Endothelial cell of umbilical vein (primary cell): ENCODE measurements around the gene NDUFV1. TPM values are rescaled to one million over a fixed set of nuclear protein-coding genes. Genes with fewer than 3 reads are reported as not detected.

Source experiments
- BruUV-seq: library from RNA; stranded (reverse); fragments of 400-500 nt; replicated peaks from 2 replicates; lab custom pipeline; 2021; lab: Mats Ljungman, UMichigan
- CTCF ChIA-PET: fragments of 300-600, 350-600 bp; sonication (Branson Sonifier 250); formaldehyde crosslinking; loops from one replicate; lab custom pipeline; 2021; ENCODE audit warnings: antibody characterized with exemption, inconsistent platforms; lab: Charles Lee
- POLR2A ChIA-PET: fragments of 300-600, 350-600 bp; sonication (Branson Sonifier 250); formaldehyde crosslinking; loops from one replicate; lab custom pipeline; 2021; ENCODE audit warnings: antibody characterized with exemption, inconsistent platforms; lab: Charles Lee
- DNase-seq: peaks from one replicate; pipeline ENCODE4 v3.0.0-alpha.2; 2011; ENCODE audit warnings: low read depth, low spot score
- FAIRE-seq: peaks from 2 replicates; lab custom pipeline; 2011; peaks lifted over from hg19 to GRCh38; lab: Jason Lieb, UNC
- H2AFZ ChIP-seq: 2 replicates; pipeline ENCODE4 v1.6.0; 2012; ENCODE audit warnings: low read depth, low read length, control low read depth, inconsistent platforms
- H3K27ac ChIP-seq: 2 replicates; pipeline ENCODE4 v1.5.1; 2011; ENCODE audit warnings: low read depth, mild to moderate bottlenecking, control low read depth, low read length, moderate library complexity; ENCODE audit not compliant: insufficient read depth
- H3K27me3 ChIP-seq, 2 experiments: 2 replicates each; pipeline versions ENCODE4 v1.6.0 to v1.6.1; 2011; ENCODE audit warnings: low read length in 2 of 2, mixed read lengths in 1 of 2; ENCODE audit not compliant: control insufficient read depth in 2 of 2, insufficient read depth in 2 of 2
- H3K36me3 ChIP-seq, 2 experiments: 2 replicates in 1 of 2; 3 replicates in 1 of 2; pipeline ENCODE4 v1.5.1; 2011; ENCODE audit warnings: low read length in 2 of 2, mild to moderate bottlenecking in 1 of 2, moderate library complexity in 1 of 2; ENCODE audit not compliant: control insufficient read depth in 2 of 2, insufficient read depth in 2 of 2; ENCODE audit errors: extremely low read depth in 1 of 2
- H3K4me1 ChIP-seq: 3 replicates; pipeline ENCODE4 v1.5.1; 2011; ENCODE audit warnings: mild to moderate bottlenecking, low read length; ENCODE audit not compliant: control insufficient read depth, insufficient read depth; ENCODE audit errors: extremely low read depth
- H3K4me2 ChIP-seq: 2 replicates; pipeline ENCODE4 v1.6.1; 2011; ENCODE audit warnings: low read length, control low read depth, mixed read lengths; ENCODE audit not compliant: insufficient read depth
- H3K4me3 ChIP-seq, 3 experiments: fragments of 200-600 bp in 1 of 3; sonication (generic), shearing (Covaris generic) in 1 of 3; replicated peaks in 1 of 3; 2 replicates each; pipeline ENCODE4 v1.5.1; 2011 to 2016; ENCODE audit warnings: control low read depth in 3 of 3, low read length in 3 of 3, mild to moderate bottlenecking in 2 of 3, inconsistent platforms in 1 of 3, low read depth in 1 of 3, moderate library complexity in 1 of 3; ENCODE audit not compliant: insufficient read depth in 1 of 3
- H3K79me2 ChIP-seq: 2 replicates; pipeline ENCODE4 v1.6.0; 2012; ENCODE audit warnings: low read length, inconsistent platforms; ENCODE audit not compliant: control insufficient read depth, insufficient read depth
- H3K9ac ChIP-seq: replicated peaks from 2 replicates; pipeline ENCODE3; 2011; ENCODE audit warnings: low read length, control low read depth; ENCODE audit not compliant: insufficient read depth; ENCODE audit errors: extremely low read depth
- H3K9me1 ChIP-seq: replicated peaks from 3 replicates; pipeline ENCODE4 v1.6.0; 2011; ENCODE audit warnings: mild to moderate bottlenecking, low read length; ENCODE audit not compliant: control insufficient read depth, insufficient read depth; ENCODE audit errors: extremely low read depth
- H3K9me3 ChIP-seq: replicated peaks from 2 replicates; pipeline ENCODE4 v1.5.1; 2012; ENCODE audit warnings: low read length, inconsistent platforms; ENCODE audit not compliant: control insufficient read depth, insufficient read depth
- H4K20me1 ChIP-seq: replicated peaks from 2 replicates; pipeline ENCODE3; 2011; ENCODE audit warnings: mild to moderate bottlenecking, low read length; ENCODE audit not compliant: control insufficient read depth, insufficient read depth; ENCODE audit errors: extremely low read depth
- EZH2 ChIP-seq: IDR thresholded peaks from 2 replicates; pipeline ENCODE4 v1.6.1; 2012; ENCODE audit warnings: borderline replicate concordance, low read depth, mild to moderate bottlenecking, moderate library complexity, low read length, inconsistent platforms; ENCODE audit not compliant: severe bottlenecking
- FOS ChIP-seq: IDR thresholded peaks from 2 replicates; pipeline ENCODE4 v1.6.1; 2011; ENCODE audit warnings: mild to moderate bottlenecking, low read length, moderate library complexity, borderline replicate concordance; ENCODE audit not compliant: insufficient read depth
- GATA2 ChIP-seq: IDR thresholded peaks from 2 replicates; pipeline ENCODE4 v1.7.0; 2011; ENCODE audit warnings: low read depth, mild to moderate bottlenecking, moderate library complexity, mixed read lengths, low read length; ENCODE audit not compliant: insufficient read length, insufficient read depth
- JUN ChIP-seq: IDR thresholded peaks from 2 replicates; pipeline ENCODE4 v1.6.1; 2011; ENCODE audit warnings: borderline replicate concordance, low read depth; ENCODE audit not compliant: insufficient read length, insufficient read depth
- MYC ChIP-seq: IDR thresholded peaks from one replicate; pipeline ENCODE4 v1.6.1; 2011; ENCODE audit warnings: mild to moderate bottlenecking, low read depth, low read length
- POLR2A ChIP-seq: IDR thresholded peaks from 2 replicates; pipeline ENCODE4 v1.6.1; 2012; ENCODE audit warnings: low read depth, mild to moderate bottlenecking, control low read depth, low read length
- POLR2AphosphoS5 ChIP-seq: IDR thresholded peaks from 2 replicates; pipeline ENCODE4 v1.6.1; 2012; ENCODE audit warnings: low read depth, mild to moderate bottlenecking, control low read depth, low read length, moderate library complexity; ENCODE audit not compliant: insufficient read depth
- dilution Hi-C: fragments of 300-500 bp; cut with MboI; formaldehyde crosslinking; loops from one replicate; pipeline ENCODE4 v1.15.0; 2019; ENCODE audit warnings: low sequenced_read_pairs; ENCODE audit not compliant: extremely low pct_ligation_motif_present
- intact Hi-C: fragments of 100-400 bp; cut with micrococcal nuclease; formaldehyde crosslinking; loops from one replicate; pipeline ENCODE4 v1.10.0; 2022
- polyA plus RNA-seq, 4 experiments: library from polyadenylated mRNA; depleted of rRNA in 3 of 4; stranded (reverse) in 3 of 4; unstranded in 1 of 4; fragments of >200 nt; gene quantifications; 2 replicates each; pipeline versions ENCODE4 v1.2.1 to v1.2.3, GENCODE V29; 2011 to 2012; ENCODE audit warnings: missing spikeins in 1 of 4
- total RNA-seq: library from RNA; stranded (reverse); gene quantifications from 2 replicates; pipeline ENCODE4 v1.2.3, GENCODE V29; 2021
- TF ChIP-seq, protein P1 (sequence below): IDR thresholded peaks from 2 replicates; pipeline ENCODE4 v1.6.1; 2011; ENCODE audit not compliant: insufficient read depth, insufficient read length
- TF ChIP-seq, protein P2 (sequence below), 2 donors: IDR thresholded peaks; 1 replicate in 1 of 2; 2 replicates in 1 of 2; pipeline ENCODE4 v1.5.1; 2011; ENCODE audit warnings: low read length in 2 of 2, mild to moderate bottlenecking in 2 of 2, moderate library complexity in 2 of 2, control low read depth in 1 of 2, inconsistent platforms in 1 of 2, low read depth in 1 of 2; ENCODE audit not compliant: insufficient read depth in 1 of 2; ENCODE audit errors: extremely low read depth in 1 of 2

NDUFV1 gene
- total and polyA plus RNA-seq, 2 donors (not counting 3 experiments of a cell fraction or from before 2014, with no cell fraction given) = 191 to 203 TPM

DNA sequence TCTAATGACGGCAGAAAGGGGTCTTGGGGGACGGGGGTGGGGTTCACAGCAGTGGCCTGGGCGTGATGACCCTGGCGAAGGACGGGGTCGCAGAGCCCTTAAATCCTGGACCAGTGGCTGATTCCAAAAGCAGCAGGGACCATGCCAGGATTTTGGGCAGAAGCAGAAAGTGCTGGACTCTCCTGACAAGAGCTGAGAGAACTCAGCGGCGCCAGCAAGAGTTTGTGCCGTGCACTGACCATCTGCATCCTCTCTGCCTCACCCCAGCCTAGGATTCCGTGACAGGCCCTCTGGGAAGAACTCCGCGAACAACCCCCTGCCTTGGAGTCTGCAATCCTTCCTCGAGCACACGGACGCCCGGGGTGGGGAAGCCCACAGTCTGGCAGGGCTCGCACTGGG, 644 bp upstream of the NDUFV1 start:
- TF ChIP-seq FOS = no peak
- TF ChIP-seq POLR2A = no peak
- no peak for TF ChIP-seq GATA2
- no peak for TF ChIP-seq POLR2AphosphoS5
- TF ChIP-seq MYC = no peak
- no peak for TF ChIP-seq EZH2
- TF ChIP-seq JUN = no peak
- TF ChIP-seq, protein P1, sequence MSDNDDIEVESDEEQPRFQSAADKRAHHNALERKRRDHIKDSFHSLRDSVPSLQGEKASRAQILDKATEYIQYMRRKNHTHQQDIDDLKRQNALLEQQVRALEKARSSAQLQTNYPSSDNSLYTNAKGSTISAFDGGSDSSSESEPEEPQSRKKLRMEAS = no peak
- TF ChIP-seq, protein P2, sequence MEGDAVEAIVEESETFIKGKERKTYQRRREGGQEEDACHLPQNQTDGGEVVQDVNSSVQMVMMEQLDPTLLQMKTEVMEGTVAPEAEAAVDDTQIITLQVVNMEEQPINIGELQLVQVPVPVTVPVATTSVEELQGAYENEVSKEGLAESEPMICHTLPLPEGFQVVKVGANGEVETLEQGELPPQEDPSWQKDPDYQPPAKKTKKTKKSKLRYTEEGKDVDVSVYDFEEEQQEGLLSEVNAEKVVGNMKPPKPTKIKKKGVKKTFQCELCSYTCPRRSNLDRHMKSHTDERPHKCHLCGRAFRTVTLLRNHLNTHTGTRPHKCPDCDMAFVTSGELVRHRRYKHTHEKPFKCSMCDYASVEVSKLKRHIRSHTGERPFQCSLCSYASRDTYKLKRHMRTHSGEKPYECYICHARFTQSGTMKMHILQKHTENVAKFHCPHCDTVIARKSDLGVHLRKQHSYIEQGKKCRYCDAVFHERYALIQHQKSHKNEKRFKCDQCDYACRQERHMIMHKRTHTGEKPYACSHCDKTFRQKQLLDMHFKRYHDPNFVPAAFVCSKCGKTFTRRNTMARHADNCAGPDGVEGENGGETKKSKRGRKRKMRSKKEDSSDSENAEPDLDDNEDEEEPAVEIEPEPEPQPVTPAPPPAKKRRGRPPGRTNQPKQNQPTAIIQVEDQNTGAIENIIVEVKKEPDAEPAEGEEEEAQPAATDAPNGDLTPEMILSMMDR (IDR thresholded peaks at IDR 0.05; ENCODE audit: extremely low read depth in 1 of 2, insufficient read depth in 1 of 2, low read depth in 1 of 2, low read length in 2 of 2) = no peak
- DNase-seq = no peak
- Histone ChIP-seq H4K20me1 (no peaks in the 10 kb centered on the region), H3K27ac (no peak overlapping the region), H3K4me1 (peaks cover 6% of the 10 kb centered on the region), H3K4me2 (peak overlapping the region; percentile 68), H3K27me3 (peaks cover under 1 to 3% of the 10 kb centered on the region in 2 experiments), H3K9me3 (no peaks in the 10 kb centered on the region), H3K4me3 (peak overlapping the region in 2 of 3 experiments; percentile 56 to 92), H3K9ac (peak overlapping the region; percentile 33), H3K36me3 (peaks cover 3 to 13% of the 10 kb centered on the region in 2 experiments), H2AFZ (peak overlapping the region; percentile 86), H3K9me1 (no peaks in the 10 kb centered on the region), H3K79me2 (peaks cover 11% of the 10 kb centered on the region)
- dilution Hi-C loops = no loop called here
- BruUV-seq = no TSS peak
- CTCF ChIA-PET = interaction anchor here (1.2 kb wide), 1 partner anchor 34 kb away, joined by 5 read pairs; no protein-coding TSS in a partner anchor
- POLR2A ChIA-PET = no interaction called here
- FAIRE-seq = peak; percentile 44
- intact Hi-C loops = loop anchor here (1.0 to 2.0 kb wide), 4 partner anchors 23 to 98 kb away; partner anchors contain the start of genes CDK2AP2, GSTP1 and NUDT8
